GM06990 (cell line): ENCODE results near the gene PERCC1.
A peak's percentile ranks its signal among the peaks of the same experiment; 100 is the strongest.

ENCODE experiments used
- DNase-seq: peaks from one replicate; pipeline ENCODE4 v3.0.0-alpha.2; 2011; ENCODE audit not compliant: insufficient read length; ENCODE audit errors: extremely low read depth
- H3K27me3 ChIP-seq: replicated peaks from 2 replicates; pipeline ENCODE4 v1.6.0; 2011; ENCODE audit warnings: low read length; ENCODE audit not compliant: control insufficient read depth, insufficient read depth
- H3K36me3 ChIP-seq: 2 replicates; pipeline ENCODE4 v1.5.1; 2011; ENCODE audit warnings: low read length; ENCODE audit not compliant: control insufficient read depth, insufficient read depth
- H3K4me3 ChIP-seq: replicated peaks from 2 replicates; pipeline ENCODE4 v1.5.1; 2011; ENCODE audit warnings: low read depth, mild to moderate bottlenecking, control low read depth, low read length
- TF ChIP-seq, protein P1 (sequence below): IDR thresholded peaks from 2 replicates; pipeline ENCODE4 v1.5.1; 2011; ENCODE audit warnings: low read length, control low read depth, mild to moderate bottlenecking, inconsistent platforms; ENCODE audit not compliant: insufficient read depth, poor library complexity, severe bottlenecking

PERCC1 gene

DNA sequence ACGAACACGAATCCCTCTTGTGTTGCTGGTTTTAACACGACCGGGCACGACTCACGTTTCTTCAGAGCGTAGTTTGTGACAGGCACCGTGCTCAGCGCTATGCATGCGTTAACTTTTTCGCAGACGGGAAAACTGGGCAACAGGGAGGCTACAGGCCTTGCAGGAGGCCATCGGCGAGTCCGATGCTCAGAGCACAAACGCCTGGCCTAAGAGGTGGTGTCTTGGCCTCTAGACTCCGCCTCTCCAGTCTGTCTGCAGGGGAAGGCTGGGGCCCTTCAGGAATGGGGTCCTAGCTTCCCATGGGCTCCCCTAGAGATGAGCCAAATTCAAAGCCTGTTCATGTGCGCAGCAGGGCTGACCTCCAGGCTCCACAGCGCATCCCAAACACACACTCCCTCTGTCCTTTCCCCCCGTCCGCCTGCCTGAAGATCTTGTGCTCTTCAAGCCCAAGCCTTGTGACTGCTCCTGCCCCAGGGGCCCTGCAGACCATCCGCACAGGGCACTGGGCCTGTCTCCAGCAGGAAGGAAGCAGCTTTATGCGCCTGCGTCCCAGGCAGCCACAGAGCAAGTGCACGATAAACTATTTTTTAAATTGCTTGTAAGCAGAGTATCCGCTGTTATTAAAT, 40.8 kb downstream of the PERCC1 start:
- H3K27me3 ChIP-seq = no peaks in the 10 kb centered on the region
- no peaks in the 10 kb centered on the region for H3K36me3 ChIP-seq
- no peak overlapping the region; the same call in 1 of the 2 replicates for H3K4me3 ChIP-seq
- TF ChIP-seq, protein P1, sequence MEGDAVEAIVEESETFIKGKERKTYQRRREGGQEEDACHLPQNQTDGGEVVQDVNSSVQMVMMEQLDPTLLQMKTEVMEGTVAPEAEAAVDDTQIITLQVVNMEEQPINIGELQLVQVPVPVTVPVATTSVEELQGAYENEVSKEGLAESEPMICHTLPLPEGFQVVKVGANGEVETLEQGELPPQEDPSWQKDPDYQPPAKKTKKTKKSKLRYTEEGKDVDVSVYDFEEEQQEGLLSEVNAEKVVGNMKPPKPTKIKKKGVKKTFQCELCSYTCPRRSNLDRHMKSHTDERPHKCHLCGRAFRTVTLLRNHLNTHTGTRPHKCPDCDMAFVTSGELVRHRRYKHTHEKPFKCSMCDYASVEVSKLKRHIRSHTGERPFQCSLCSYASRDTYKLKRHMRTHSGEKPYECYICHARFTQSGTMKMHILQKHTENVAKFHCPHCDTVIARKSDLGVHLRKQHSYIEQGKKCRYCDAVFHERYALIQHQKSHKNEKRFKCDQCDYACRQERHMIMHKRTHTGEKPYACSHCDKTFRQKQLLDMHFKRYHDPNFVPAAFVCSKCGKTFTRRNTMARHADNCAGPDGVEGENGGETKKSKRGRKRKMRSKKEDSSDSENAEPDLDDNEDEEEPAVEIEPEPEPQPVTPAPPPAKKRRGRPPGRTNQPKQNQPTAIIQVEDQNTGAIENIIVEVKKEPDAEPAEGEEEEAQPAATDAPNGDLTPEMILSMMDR = no peak
- DNase-seq = peak; percentile 3

DNA sequence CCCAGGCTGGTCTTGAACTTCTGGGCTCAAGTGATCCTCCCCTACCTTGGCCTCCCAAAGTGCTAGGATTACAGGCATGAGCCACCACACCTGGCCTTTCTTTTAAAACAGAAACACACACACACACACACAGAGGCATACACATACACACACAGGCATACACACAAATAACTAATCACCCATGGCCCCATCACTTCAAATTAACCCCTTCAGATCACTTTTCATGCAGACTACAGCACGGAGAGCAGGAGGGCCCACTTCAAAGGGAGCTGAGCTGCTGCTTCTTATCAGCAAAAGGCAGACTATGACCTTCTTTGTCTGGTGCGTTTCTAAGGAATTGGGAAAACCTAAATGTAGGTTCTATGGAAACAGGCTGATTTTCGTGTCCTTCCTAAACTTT, 42.1 kb downstream of the PERCC1 start:
- Histone ChIP-seq H3K4me3 (no peak overlapping the region), H3K27me3 (no peaks in the 10 kb centered on the region), H3K36me3 (no peaks in the 10 kb centered on the region)
- TF ChIP-seq, protein P1 = no peak
- no peak for DNase-seq

DNA sequence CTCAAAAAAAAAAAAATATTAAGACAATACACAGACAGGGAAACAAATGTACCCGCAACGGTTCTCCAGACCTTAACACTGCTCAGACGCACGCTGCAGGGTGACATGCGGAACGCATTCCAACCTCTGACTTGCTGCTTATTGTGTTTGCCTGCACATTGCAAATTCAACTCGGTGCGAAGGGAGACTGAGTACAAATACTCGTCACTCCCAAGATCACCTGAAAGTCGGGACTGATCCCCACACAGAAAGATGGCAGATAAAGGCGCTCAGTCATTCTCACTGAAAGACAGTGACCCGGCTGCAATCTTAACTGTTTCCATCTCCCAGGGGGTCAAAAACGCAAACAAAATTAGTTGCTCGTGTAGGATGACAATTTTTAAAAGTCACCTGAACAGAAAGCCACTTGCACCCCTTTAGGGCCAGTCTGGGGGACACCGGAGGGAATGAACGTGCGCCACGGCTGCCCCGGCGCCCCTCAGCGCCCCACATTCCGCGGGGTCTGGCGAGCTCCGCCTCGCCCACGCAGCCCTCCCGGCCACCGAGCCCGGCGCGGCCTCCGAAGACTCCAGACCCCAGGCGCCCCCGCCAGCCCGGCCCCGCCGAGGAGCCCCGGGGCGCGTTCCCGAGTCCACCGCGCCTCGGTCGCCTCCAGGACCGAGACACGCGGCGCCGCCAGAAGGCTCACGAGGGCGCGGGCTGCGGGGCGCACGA, 43.4 kb downstream of the PERCC1 start:
- H3K27me3 ChIP-seq = no peaks in the 10 kb centered on the region
- TF ChIP-seq, protein P1 = no peak
- DNase-seq = no peak
- no peaks in the 10 kb centered on the region for H3K36me3 ChIP-seq
- H3K4me3 ChIP-seq = peak overlapping the region; percentile 83

GRCh38 chr16:1474796-1475551, 44.1 kb downstream of the PERCC1 start, which contains the start of gene CLCN7:
TSS of gene CLCN7 (minus strand) at chr16:1475028. CDS start at chr16:1474974, 54 bp downstream.
- Histone ChIP-seq H3K27me3 (no peaks in the 10 kb centered on the region), H3K4me3 (peak within 1 kb of the TSS; percentile 83)
- DNase-seq = peak; percentile 94

DNA sequence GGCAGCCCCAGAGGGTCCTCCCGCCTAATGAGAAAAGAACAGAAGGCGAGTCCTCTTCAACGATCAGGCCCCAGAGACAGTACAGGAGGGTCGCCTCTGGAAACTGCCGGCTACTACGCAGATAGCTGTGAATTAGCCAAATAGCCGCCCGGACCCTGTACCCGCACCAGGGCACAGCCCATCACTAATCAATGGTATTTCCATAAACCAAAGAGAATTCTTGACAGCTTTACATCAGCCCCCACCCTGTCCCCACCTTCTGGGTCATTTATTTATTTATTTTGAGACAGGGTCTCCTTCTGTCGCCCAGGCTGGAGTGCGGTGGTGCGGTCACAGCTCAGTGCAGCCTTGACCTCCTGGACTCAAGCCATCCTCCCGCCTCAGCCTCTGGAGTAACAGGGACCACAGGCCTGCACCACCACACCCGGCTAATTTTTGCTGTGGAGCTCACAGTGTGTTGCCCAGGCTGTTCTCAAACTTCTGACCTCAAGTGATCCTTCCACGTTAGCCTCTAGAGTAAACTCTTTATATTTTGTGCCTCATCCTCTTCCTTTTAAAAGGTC, 44.8 kb downstream of the PERCC1 start:
- Histone ChIP-seq H3K36me3 (no peaks in the 10 kb centered on the region), H3K4me3 (peak overlapping the region; percentile 83), H3K27me3 (no peaks in the 10 kb centered on the region)
- TF ChIP-seq, protein P1 = no peak
- DNase-seq = no peak

More at GRCh38 chr16:1474796-1475551, 44.1 kb downstream of the PERCC1 start, which contains the start of gene CLCN7:
- H3K36me3 ChIP-seq = no peaks in the 10 kb centered on the region
- TF ChIP-seq, protein P1 = no peak
